Adrenal gland (tissue), 12 donors: Measurements from ENCODE around the gene ETFRF1. TPM values are rescaled to one million over a fixed set of nuclear protein-coding genes. Genes with fewer than 3 reads are reported as not detected.

Experiments used
- DNase-seq, 7 donors: peaks; one replicate each; pipeline ENCODE4 v3.0.0-alpha.2; 2019 to 2020
- H3K27ac ChIP-seq, 5 donors: fragments of 200-600 bp; sonication (generic) in 4 of 5; 1 replicate in 3 of 5; 2 replicates in 2 of 5; pipeline versions ENCODE4 v1.5.1 to v1.8.0; 2016 to 2020; ENCODE audit warnings: mild to moderate bottlenecking in 1 of 5
- H3K27me3 ChIP-seq: fragments of 200-600 bp; 2 replicates; pipeline ENCODE4 v1.8.0; 2021
- H3K36me3 ChIP-seq, 2 donors: fragments of 200-600 bp; replicated peaks in 1 of 2; 1 replicate in 1 of 2; 2 replicates in 1 of 2; pipeline versions ENCODE4 v1.5.1 to v1.8.0; 2018 to 2022
- H3K4me1 ChIP-seq, 2 donors: fragments of 200-600 bp; replicated peaks in 1 of 2; 1 replicate in 1 of 2; 2 replicates in 1 of 2; pipeline versions ENCODE4 v1.5.1 to v1.8.0; 2018 to 2021
- H3K4me3 ChIP-seq, 4 donors: fragments of 200-600 bp; sonication (generic) in 3 of 4; one replicate each; pipeline ENCODE4 v1.5.1; 2016 to 2018
- H3K9me3 ChIP-seq, 3 donors: fragments of 200-600 bp; sonication (generic) in 1 of 3; replicated peaks in 1 of 3; 1 replicate in 2 of 3; 2 replicates in 1 of 3; pipeline versions ENCODE4 v1.5.1 to v1.8.0; 2016 to 2021
- CTCF ChIP-seq, 6 experiments: fragments of 450-650 bp in 4 of 6; fragments of 200-600 bp in 2 of 6; sonication (generic) in 1 of 6; IDR thresholded peaks; 1 replicate in 5 of 6; 2 replicates in 1 of 6; pipeline versions ENCODE4 v1.5.1 to v1.8.0; 2016 to 2021; ENCODE audit warnings: antibody characterized with exemption in 6 of 6, mild to moderate bottlenecking in 2 of 6, moderate library complexity in 1 of 6
- POLR2A ChIP-seq, 2 donors: fragments of 450-650 bp; IDR thresholded peaks; one replicate each; pipeline ENCODE4 v1.6.1; 2017; ENCODE audit warnings: antibody characterized with exemption in 2 of 2, mild to moderate bottlenecking in 2 of 2, moderate library complexity in 1 of 2
- WGBS, 4 donors: extraction: QIAGEN DNeasy Blood & Tissue Kit in 2 of 4; methylation state at CpG; one replicate each; pipeline versions ENCODE4 v1.1.5 to v1.1.7; 2013 to 2017; 5-methylcytosine and 5-hydroxymethylcytosine counted together
- intact Hi-C, 2 donors: fragments of 100-400 bp; cut with DNase I; formaldehyde crosslinking; loops; one replicate each; pipeline versions ENCODE4 v1.14.1 to v1.15.0; 2022 to 2023
- polyA plus RNA-seq, 3 donors: library from polyadenylated mRNA; stranded (reverse); fragments of 200-250 nt in 2 of 3; fragments of 350-450 nt in 1 of 3; fragmentation: Illumina TruSeq in 1 of 3; extraction: RNeasy Lipid Tissue Mini Kit (QIAGEN cat#74804) in 1 of 3; gene quantifications; one replicate each; pipeline ENCODE4 v1.2.3, GENCODE V29; 2013 to 2014
- total RNA-seq, 9 donors: library from RNA; depleted of rRNA in 4 of 9; stranded (reverse); fragments of >200 nt in 4 of 9; fragments of 120-200 nt in 1 of 9; fragmentation: NEBNext Ultra II Directional in 1 of 9; extraction: Animal tissue kit (Norgen Biotek cat#: 25700) in 1 of 9; gene quantifications; one replicate each; pipeline versions ENCODE4 v1.1.0 to v1.2.4, GENCODE V29; 2013 to 2023
- donor health status: healthy with polysubstance abuse.
- donor health status: Bipolar disorder and iron deficiency.
- donor health status: DM: yes; HTN: yes; CAD: no.
- donor health status: DM: no; HTN: no; CAD: no.
- donor health status: DM: no; HTN: no; CAD: no.
- donor health status: DM: yes; HTN: yes; CAD: no.

ETFRF1 gene
- total and polyA plus RNA-seq, 12 donors, result 29.9 to 140 (median 52.6) TPM

GRCh38 chr12:25187781-25188180, 7.3 kb upstream of the ETFRF1 start:
- TF ChIP-seq CTCF (IDR thresholded peaks at IDR 0.05) (no peak), POLR2A (IDR thresholded peaks at IDR 0.05) (no peak)
- no peaks in the 10 kb centered on the region for H3K36me3 ChIP-seq
- 68 to 77% (median 74%) methylated on average over 2 of the region's 2 CpGs for WGBS, 4 donors
- no peaks in the 10 kb centered on the region for H3K9me3 ChIP-seq
- intact Hi-C loops, result no loop called here
- H3K27me3 ChIP-seq, result no peaks in the 10 kb centered on the region
- peaks cover 0 to 11% of the 10 kb centered on the region in 2 donors for H3K4me1 ChIP-seq
- H3K27ac ChIP-seq, result no peak overlapping the region
- H3K4me3 ChIP-seq, result no peak overlapping the region
- DNase-seq, result no peak

- Histone ChIP-seq H3K4me1 (peaks cover 0 to 15% of the 10 kb centered on the region in 2 donors), H3K36me3 (no peaks in the 10 kb centered on the region), H3K27me3 (no peaks in the 10 kb centered on the region), H3K9me3 (no peaks in the 10 kb centered on the region), H3K4me3 (no peak overlapping the region), H3K27ac (no peak overlapping the region)
- TF ChIP-seq POLR2A (IDR thresholded peaks at IDR 0.05), result no peak
- TF ChIP-seq CTCF (IDR thresholded peaks at IDR 0.05), result no peak
- DNase-seq, result no peak
- intact Hi-C loops, result no loop called here
Observed at GRCh38 chr12:25189656-25190055, 5.4 kb upstream of the ETFRF1 start.

- Histone ChIP-seq H3K4me3 (no peak overlapping the region), H3K27me3 (no peaks in the 10 kb centered on the region), H3K36me3 (no peaks in the 10 kb centered on the region), H3K4me1 (peaks cover 0 to 16% of the 10 kb centered on the region in 2 donors), H3K9me3 (no peaks in the 10 kb centered on the region), H3K27ac (no peak overlapping the region)
- 95 to 98% (median 96%) methylated on average over 6 of the region's 6 CpGs for WGBS, 4 donors
- DNase-seq, result no peak
- intact Hi-C loops, result no loop called here
- TF ChIP-seq CTCF (IDR thresholded peaks at IDR 0.05) (no peak), POLR2A (IDR thresholded peaks at IDR 0.05) (no peak)
Observed at GRCh38 chr12:25190793-25191192, 4.2 kb upstream of the ETFRF1 start.

GRCh38 chr12:25194214-25194613, 823 bp upstream of the ETFRF1 start:
- intact Hi-C loops, result no loop called here
- TF ChIP-seq CTCF (IDR thresholded peaks at IDR 0.05) (no peak), POLR2A (IDR thresholded peaks at IDR 0.05) (no peak)
- peaks cover 9 to 32% of the 10 kb centered on the region in 2 donors for H3K4me1 ChIP-seq
- peak overlapping the region in 2 of 4 donors; percentile 36 to 89 for H3K4me3 ChIP-seq
- no peak for DNase-seq
- no peaks in the 10 kb centered on the region for H3K27me3 ChIP-seq
- no peaks in the 10 kb centered on the region for H3K9me3 ChIP-seq
- H3K36me3 ChIP-seq, result no peaks in the 10 kb centered on the region
- no peak overlapping the region for H3K27ac ChIP-seq
- WGBS, 4 donors, result 29 to 55% (median 50%) methylated on average over 1 of the region's 1 CpG
